Smooth muscle cell (in vitro differentiated cells): ENCODE results near the gene PNPLA7. TPM values are rescaled to one million over a fixed set of nuclear protein-coding genes. Genes with fewer than 3 reads are reported as not detected.

ENCODE experiments used
- DNase-seq: peaks from one replicate; lab custom pipeline; 2025; ENCODE audit not compliant: unreplicated experiment; lab: John Stamatoyannopoulos, UW
- H2AFZ ChIP-seq: fragments of 200-600 bp; sonication (generic); 2 replicates; pipeline ENCODE4 v1.6.0; 2016; ENCODE audit warnings: antibody characterized with exemption, low read depth, mild to moderate bottlenecking
- H3F3A ChIP-seq: fragments of 200-600 bp; sonication (generic); 2 replicates; pipeline ENCODE4 v1.6.0; 2017; ENCODE audit warnings: antibody characterized with exemption, low read depth
- H3K27ac ChIP-seq: fragments of 200-600 bp; sonication (generic); 2 replicates; pipeline ENCODE4 v1.5.1; 2016; ENCODE audit warnings: low read depth, mild to moderate bottlenecking
- H3K27me3 ChIP-seq: fragments of 200-600 bp; sonication (generic); 2 replicates; pipeline ENCODE4 v1.6.1; 2016; ENCODE audit warnings: low read depth, mild to moderate bottlenecking
- H3K36me3 ChIP-seq: fragments of 200-600 bp; sonication (generic); 2 replicates; pipeline ENCODE4 v1.5.1; 2016; ENCODE audit warnings: low read depth
- H3K4me1 ChIP-seq: fragments of 200-600 bp; sonication (generic); 2 replicates; pipeline ENCODE4 v1.5.1; 2016; ENCODE audit warnings: low read depth
- H3K4me2 ChIP-seq: fragments of 200-600 bp; sonication (generic); 2 replicates; pipeline ENCODE4 v1.6.0; 2016; ENCODE audit warnings: mild to moderate bottlenecking
- H3K4me3 ChIP-seq: fragments of 200-600 bp; sonication (generic); 2 replicates; pipeline ENCODE4 v1.5.1; 2016; ENCODE audit warnings: mild to moderate bottlenecking
- H3K79me2 ChIP-seq: fragments of 200-600 bp; sonication (generic); 2 replicates; pipeline ENCODE4 v1.6.0; 2016; ENCODE audit warnings: low read depth, mild to moderate bottlenecking
- H3K9ac ChIP-seq: fragments of 200-600 bp; sonication (generic); 2 replicates; pipeline ENCODE4 v1.6.0; 2016; ENCODE audit warnings: low read depth
- H3K9me3 ChIP-seq: fragments of 200-600 bp; sonication (generic); replicated peaks from 2 replicates; pipeline ENCODE4 v1.5.1; 2016; ENCODE audit warnings: low read depth
- H4K20me1 ChIP-seq: fragments of 200-600 bp; sonication (generic); 2 replicates; pipeline ENCODE4 v1.6.0; 2016; ENCODE audit warnings: low read depth
- CTCF ChIP-seq: fragments of 200-600 bp; sonication (generic); IDR thresholded peaks from 2 replicates; pipeline ENCODE4 v1.5.1; 2017; ENCODE audit warnings: borderline replicate concordance, mild to moderate bottlenecking, antibody characterized with exemption; ENCODE audit not compliant: insufficient read depth, poor library complexity, severe bottlenecking
- WGBS: methylation state at CpG from one replicate; pipeline ENCODE4 v1.1.7; 2016; ENCODE audit warnings: low lambda C conversion rate; 5-methylcytosine and 5-hydroxymethylcytosine counted together
- polyA plus RNA-seq: library from polyadenylated mRNA; unstranded; fragments of >200 nt; fragmentation: Nextera tagmentation; extraction: Ambion mirVana; gene quantifications from 2 replicates; pipeline ENCODE4 v1.2.1, GENCODE V29; 2016
- total RNA-seq: library from RNA; depleted of rRNA; stranded (reverse); fragments of >200 nt; gene quantifications from 2 replicates; pipeline ENCODE4 v1.2.3, GENCODE V29; 2014

Gene PNPLA7
- total and polyA plus RNA-seq, 2 experiments from 2014 or later, result 0.46 to 0.67 TPM

GRCh38 chr9:137477778-137478612 is 72.2 kb downstream of the PNPLA7 start:
- TF ChIP-seq CTCF, result no peak
- no peaks in the 10 kb centered on the region for H3F3A ChIP-seq
- H3K9me3 ChIP-seq, result peaks cover 4% of the 10 kb centered on the region
- no peaks in the 10 kb centered on the region for H3K36me3 ChIP-seq
- H3K9ac ChIP-seq, result no peak overlapping the region
- H4K20me1 ChIP-seq, result no peaks in the 10 kb centered on the region
- DNase-seq, result no peak
- H3K79me2 ChIP-seq, result no peaks in the 10 kb centered on the region
- H3K4me2 ChIP-seq, result no peak overlapping the region
- no peak overlapping the region for H2AFZ ChIP-seq
- H3K27me3 ChIP-seq, result no peaks in the 10 kb centered on the region
- H3K4me3 ChIP-seq, result no peak overlapping the region
- H3K27ac ChIP-seq, result no peak overlapping the region
- H3K4me1 ChIP-seq, result no peaks in the 10 kb centered on the region
- 97% methylated on average over 21 of the region's 29 CpGs for WGBS

GRCh38 chr9:137476856-137477255 is 73.3 kb downstream of the PNPLA7 start:
- H3F3A ChIP-seq, result no peaks in the 10 kb centered on the region
- WGBS, result 92% methylated on average over 11 of the region's 11 CpGs
- H3K9ac ChIP-seq, result no peak overlapping the region
- TF ChIP-seq CTCF, result no peak
- no peak overlapping the region for H3K4me3 ChIP-seq
- H3K4me2 ChIP-seq, result no peak overlapping the region
- no peaks in the 10 kb centered on the region for H3K27me3 ChIP-seq
- peaks cover 4% of the 10 kb centered on the region for H3K9me3 ChIP-seq
- H3K79me2 ChIP-seq, result no peaks in the 10 kb centered on the region
- no peaks in the 10 kb centered on the region for H3K4me1 ChIP-seq
- no peak overlapping the region for H2AFZ ChIP-seq
- no peaks in the 10 kb centered on the region for H4K20me1 ChIP-seq
- no peak for DNase-seq
- H3K27ac ChIP-seq, result no peak overlapping the region
- no peaks in the 10 kb centered on the region for H3K36me3 ChIP-seq

GRCh38 chr9:137475666-137476065 is 74.5 kb downstream of the PNPLA7 start:
- Histone ChIP-seq H3F3A (no peaks in the 10 kb centered on the region), H3K27me3 (no peaks in the 10 kb centered on the region), H2AFZ (no peak overlapping the region), H3K9me3 (peaks cover 4% of the 10 kb centered on the region), H4K20me1 (no peaks in the 10 kb centered on the region), H3K4me2 (no peak overlapping the region), H3K27ac (no peak overlapping the region), H3K4me1 (no peaks in the 10 kb centered on the region), H3K4me3 (no peak overlapping the region), H3K9ac (no peak overlapping the region), H3K79me2 (no peaks in the 10 kb centered on the region), H3K36me3 (no peaks in the 10 kb centered on the region)
- DNase-seq, result no peak
- TF ChIP-seq CTCF, result no peak
- WGBS, result 81% methylated on average over 3 of the region's 3 CpGs

GRCh38 chr9:137474271-137474670 is 75.9 kb downstream of the PNPLA7 start:
- Histone ChIP-seq H3K9ac (no peak overlapping the region), H4K20me1 (no peaks in the 10 kb centered on the region), H3K4me3 (no peak overlapping the region), H3K4me1 (no peaks in the 10 kb centered on the region), H3K9me3 (peaks cover 4% of the 10 kb centered on the region), H3K79me2 (no peaks in the 10 kb centered on the region), H2AFZ (no peak overlapping the region), H3K4me2 (no peak overlapping the region), H3F3A (no peaks in the 10 kb centered on the region), H3K36me3 (no peaks in the 10 kb centered on the region), H3K27ac (no peak overlapping the region), H3K27me3 (no peaks in the 10 kb centered on the region)
- WGBS, result 96% methylated on average over 18 of the region's 18 CpGs
- DNase-seq, result no peak
- TF ChIP-seq CTCF, result no peak
